GM10248 (cell line): ENCODE measurements around the gene C1RL.

ENCODE experiments used
- CTCF ChIA-PET: fragments of 300-600 bp; sonication (Branson Sonifier 250); formaldehyde crosslinking; extraction: SDS; loops from one replicate; lab custom pipeline; 2021; ENCODE audit warnings: antibody characterized with exemption; lab: Yijun Ruan, JAX
- POLR2A ChIA-PET: fragments of 350-650 bp; sonication (Branson Sonifier 250); formaldehyde crosslinking; extraction: SDS; loops from one replicate; lab custom pipeline; 2020; ENCODE audit warnings: antibody characterized with exemption; lab: Yijun Ruan, JAX
- DNase-seq: peaks from one replicate; pipeline ENCODE4 v3.0.0; 2012; ENCODE audit errors: extremely low spot score
- TF ChIP-seq, protein P1 (sequence below): IDR thresholded peaks from 2 replicates; pipeline ENCODE4 v1.5.1; 2012; ENCODE audit warnings: mild to moderate bottlenecking, low read depth; ENCODE audit errors: extremely low read depth, missing control alignments, control extremely low read depth

C1RL gene

DNA sequence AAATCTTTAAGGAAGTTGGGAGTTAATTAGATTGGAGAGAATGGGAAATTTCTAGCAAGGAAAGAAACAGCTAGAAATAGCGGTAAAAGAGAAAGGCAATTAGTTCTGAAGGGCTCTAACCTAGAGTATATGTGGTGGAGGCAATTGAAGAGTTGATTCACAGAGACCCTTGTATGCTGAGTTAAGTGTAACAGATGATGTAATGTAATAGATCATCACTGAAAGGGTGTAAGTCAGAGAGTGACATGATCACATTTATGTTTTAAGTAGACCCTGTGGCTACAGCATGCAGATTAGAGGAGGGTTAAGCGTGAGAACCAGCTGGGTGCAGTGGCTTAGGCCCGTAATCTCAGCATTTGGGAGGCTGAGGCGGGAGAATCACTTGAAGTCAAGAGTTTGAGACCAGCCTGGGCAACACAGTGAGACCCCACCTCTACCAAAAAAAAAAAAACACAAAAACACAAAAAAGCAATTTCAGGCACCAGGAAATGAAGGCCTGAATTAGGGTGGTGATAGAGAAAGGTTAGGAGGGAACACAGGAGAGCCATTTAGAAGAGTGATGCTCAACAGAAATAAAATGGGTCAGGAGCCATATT is 16.7 kb upstream of the C1RL start:
- ChIA-PET CTCF (interaction anchor here (11.5 kb wide), 1 partner anchor 15 kb away, joined by 108 read pairs; the partner anchor contains the start of gene C1RL), POLR2A (no interaction called here)
- TF ChIP-seq, protein P1, sequence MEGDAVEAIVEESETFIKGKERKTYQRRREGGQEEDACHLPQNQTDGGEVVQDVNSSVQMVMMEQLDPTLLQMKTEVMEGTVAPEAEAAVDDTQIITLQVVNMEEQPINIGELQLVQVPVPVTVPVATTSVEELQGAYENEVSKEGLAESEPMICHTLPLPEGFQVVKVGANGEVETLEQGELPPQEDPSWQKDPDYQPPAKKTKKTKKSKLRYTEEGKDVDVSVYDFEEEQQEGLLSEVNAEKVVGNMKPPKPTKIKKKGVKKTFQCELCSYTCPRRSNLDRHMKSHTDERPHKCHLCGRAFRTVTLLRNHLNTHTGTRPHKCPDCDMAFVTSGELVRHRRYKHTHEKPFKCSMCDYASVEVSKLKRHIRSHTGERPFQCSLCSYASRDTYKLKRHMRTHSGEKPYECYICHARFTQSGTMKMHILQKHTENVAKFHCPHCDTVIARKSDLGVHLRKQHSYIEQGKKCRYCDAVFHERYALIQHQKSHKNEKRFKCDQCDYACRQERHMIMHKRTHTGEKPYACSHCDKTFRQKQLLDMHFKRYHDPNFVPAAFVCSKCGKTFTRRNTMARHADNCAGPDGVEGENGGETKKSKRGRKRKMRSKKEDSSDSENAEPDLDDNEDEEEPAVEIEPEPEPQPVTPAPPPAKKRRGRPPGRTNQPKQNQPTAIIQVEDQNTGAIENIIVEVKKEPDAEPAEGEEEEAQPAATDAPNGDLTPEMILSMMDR = no peak
- DNase-seq = no peak

DNA sequence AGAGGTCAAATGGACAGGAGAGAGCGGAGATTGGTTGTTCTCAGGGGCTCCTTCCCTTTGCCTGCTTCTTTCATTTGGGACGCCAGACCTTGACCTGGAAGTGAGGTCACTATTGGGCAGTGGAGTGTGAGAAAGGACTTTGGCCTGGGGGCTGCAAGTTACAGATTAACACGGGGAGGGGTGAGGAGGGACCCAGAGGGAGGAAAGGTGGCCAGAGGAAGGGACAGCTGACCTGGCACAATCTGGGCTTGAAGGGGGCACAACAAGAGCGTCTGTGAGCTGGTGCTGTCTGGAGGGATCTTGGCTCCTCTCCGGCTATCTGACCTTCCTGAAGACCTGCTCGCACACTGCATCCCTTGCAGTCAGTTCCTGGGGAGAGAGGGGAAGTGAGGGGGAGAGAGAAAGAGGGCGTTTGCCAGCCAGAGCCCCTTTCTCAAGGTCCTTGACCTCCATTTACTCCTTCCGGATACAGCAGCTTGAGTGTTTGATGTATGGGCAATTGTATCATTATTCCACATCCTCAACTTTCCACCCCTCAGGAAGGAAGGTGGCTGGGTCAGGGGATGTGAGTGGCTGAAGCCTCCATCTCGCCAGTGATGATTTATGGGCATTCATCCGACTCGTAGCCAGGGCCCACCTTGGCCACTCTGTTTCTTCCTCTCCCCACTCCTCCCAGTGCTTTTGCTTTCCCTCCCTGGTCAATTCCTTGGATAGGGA is 14.9 kb upstream of the C1RL start:
- ChIA-PET CTCF (interaction anchor here (1.1 to 11.5 kb wide), 2 partner anchors 13 to 21 kb away, joined by 3 to 108 read pairs; partner anchors contain the start of gene C1RL), POLR2A (no interaction called here)
- DNase-seq = no peak
- TF ChIP-seq, protein P1 = no peak

- DNase-seq = no peak
- ChIA-PET CTCF (interaction anchor here (0.9 to 11.5 kb wide), 3 partner anchors 8 to 250 kb away, joined by 3 to 108 read pairs (median 4); partner anchors contain the start of genes C1RL and SPSB2), POLR2A (no interaction called here)
- TF ChIP-seq, protein P1 = no peak
Observed at GRCh38 chr12:7122811-7123769, 14.1 kb upstream of the C1RL start.

DNA sequence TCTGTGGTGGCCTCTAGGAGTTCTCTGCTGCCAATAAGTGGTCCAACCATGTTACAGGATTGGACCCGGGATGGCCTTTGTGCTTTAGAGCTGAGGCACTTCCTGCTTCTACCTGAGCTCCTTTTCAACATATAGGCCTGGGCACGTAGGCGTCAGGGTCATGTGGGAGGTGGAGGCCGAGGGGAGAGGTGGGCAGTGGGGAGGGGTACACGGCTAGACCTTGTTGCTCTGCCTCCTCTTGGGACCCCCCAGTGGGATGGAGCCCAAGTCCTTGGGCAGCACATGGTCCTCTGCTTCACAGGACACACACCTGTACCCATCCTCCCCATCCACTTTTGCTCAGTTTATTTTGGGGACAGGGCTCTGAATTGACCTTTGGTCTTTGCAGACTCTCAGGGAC is 12.3 kb upstream of the C1RL start:
- CTCF ChIA-PET = interaction anchor here (0.8 to 11.5 kb wide), 2 partner anchors 10 to 11 kb away, joined by 3 to 108 read pairs; partner anchors contain the start of gene C1RL
- DNase-seq = no peak
- TF ChIP-seq, protein P1 = no peak
- POLR2A ChIA-PET = no interaction called here

GRCh38 chr12:7120166-7120565 is 11.2 kb upstream of the C1RL start:
- ChIA-PET CTCF (interaction anchor here (1.3 to 11.5 kb wide), 2 partner anchors 10 kb away, joined by 4 to 108 read pairs; partner anchors contain the start of genes C1RL and CLSTN3), POLR2A (no interaction called here)
- TF ChIP-seq, protein P1 = no peak
- no peak for DNase-seq
